ENCODE data around the gene GIMAP2.
A peak's percentile ranks its signal among the peaks of the same experiment; 100 is the strongest.

The GIMAP2 gene

DNA sequence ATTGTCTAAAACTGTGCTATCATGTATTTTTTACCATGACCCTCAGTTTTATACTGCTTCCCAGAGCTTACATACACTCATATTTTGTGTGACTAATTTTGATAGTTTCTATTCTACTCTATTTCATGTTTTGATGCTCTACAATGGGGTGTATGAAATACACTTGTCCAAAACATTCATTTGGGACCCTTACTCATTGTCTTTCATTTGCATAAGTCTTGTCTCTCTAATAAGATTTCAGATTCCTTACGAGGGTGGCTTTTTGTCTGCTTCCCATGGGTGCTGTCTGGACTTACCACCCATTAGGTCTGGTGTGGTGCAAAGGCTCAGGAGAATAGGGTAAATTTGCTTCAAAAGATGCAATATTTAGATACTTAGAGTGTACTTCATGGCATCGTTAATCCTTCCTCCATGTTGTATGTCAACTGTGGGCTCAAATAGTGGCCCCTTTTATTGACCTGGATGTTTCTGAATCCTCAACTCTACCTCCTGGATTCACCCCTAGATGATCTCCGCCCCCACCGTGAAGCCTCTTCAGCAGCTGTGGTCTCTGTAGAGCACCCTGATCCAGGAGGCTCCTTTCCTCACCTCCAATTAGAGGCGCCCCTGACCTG lies 48.1 kb downstream of the GIMAP2 start:
- DNase-seq (ENCODE audit: low spot score): no peak

GRCh38 chr7:150734254-150734653 lies 48.7 kb downstream of the GIMAP2 start:
- DNase-seq (ENCODE audit: low spot score): no peak

GRCh38 chr7:150735596-150736358 lies 50.3 kb downstream of the GIMAP2 start:
- no peak for DNase-seq (ENCODE audit: low spot score)

GRCh38 chr7:150736864-150737263 lies 51.4 kb downstream of the GIMAP2 start:
- no peak for DNase-seq (ENCODE audit: low spot score)

- DNase-seq (ENCODE audit: low spot score): no peak
These were observed 52.0 kb downstream of the GIMAP2 start, which contains the start of gene GIMAP5 for GRCh38 chr7:150737265-150738055. TSS of gene GIMAP5 (plus strand) at chr7:150737418. CDS start at chr7:150740885, 3,467 bp downstream.

DNA sequence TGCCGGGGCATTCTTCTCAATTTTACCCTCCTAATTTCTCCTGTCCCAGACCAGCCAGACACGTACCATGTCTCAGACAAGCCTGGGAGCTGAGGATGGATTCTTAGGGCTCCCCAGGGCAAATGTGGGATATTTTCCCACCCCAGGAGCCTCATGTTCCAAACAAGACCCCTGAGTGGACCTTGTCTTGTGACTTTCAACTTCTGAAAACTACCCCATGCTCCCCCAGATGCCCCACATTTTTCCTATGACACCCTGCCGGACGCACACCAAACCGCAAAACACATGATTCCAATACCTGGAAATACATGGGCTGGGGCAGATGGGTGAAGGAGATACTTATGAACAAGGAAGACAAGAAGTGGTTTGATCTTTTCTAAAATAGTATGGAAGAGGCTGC lies 52.6 kb downstream of the GIMAP2 start:
- no peak for DNase-seq (ENCODE audit: low spot score)

DNA sequence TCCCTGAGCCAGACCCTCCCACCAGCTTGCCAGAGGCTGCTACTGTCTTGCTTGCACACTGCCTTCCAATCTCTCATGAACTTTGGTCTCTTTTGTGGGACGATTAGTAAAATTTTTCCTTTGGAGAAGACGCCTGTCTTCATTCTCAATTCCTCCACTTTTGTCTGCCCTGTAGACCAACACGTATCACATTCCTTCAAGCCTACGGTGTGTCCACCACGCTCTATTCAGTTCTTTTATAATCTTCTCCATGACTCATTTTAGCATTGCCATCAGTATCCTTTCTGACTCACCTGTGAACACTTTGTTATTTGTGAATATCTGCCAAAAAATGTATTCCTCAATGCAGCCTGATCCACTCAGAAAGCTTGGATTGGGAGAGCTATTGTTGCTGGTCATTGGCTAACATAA lies 53.1 kb downstream of the GIMAP2 start:
- peak; percentile 73 for DNase-seq (ENCODE audit: low spot score)

- DNase-seq (ENCODE audit: low spot score): no peak
These were observed 53.5 kb downstream of the GIMAP2 start for GRCh38 chr7:150739033-150739432.

DNA sequence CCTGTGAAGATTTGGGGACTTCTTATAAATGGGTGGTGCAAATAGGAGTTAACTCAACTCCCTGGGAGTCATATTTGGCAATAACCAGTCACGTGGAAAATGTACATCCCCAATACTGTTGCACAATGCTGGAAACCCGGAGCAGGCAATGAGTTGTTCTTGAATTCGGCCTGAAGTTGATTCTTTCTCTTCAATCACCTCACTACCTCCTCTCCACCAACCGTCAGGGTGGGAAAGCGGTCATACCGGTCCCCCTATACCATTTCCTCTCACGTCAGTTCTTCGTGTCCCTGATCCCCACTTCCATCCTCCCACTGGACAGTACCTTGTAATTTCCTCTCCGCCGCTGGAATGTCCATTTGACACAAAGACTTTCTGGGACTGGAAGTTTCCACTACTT lies 54.5 kb downstream of the GIMAP2 start:
- DNase-seq (ENCODE audit: low spot score): no peak

DNA sequence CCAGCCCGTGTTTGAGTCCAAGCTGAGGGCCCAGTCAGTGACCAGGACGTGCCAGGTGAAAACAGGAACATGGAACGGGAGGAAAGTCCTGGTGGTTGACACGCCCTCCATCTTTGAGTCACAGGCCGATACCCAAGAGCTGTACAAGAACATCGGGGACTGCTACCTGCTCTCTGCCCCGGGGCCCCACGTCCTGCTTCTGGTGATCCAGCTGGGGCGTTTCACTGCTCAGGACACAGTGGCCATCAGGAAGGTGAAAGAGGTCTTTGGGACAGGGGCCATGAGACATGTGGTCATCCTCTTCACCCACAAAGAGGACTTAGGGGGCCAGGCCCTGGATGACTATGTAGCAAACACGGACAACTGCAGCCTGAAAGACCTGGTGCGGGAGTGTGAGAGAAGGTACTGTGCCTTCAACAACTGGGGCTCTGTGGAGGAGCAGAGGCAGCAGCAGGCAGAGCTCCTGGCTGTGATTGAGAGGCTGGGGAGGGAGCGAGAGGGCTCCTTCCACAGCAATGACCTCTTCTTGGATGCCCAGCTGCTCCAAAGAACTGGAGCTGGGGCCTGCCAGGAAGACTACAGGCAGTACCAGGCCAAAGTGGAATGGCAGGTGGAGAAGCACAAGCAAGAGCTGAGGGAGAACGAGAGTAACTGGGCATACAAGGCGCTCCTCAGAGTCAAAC lies 56.9 kb downstream of the GIMAP2 start:
- no peak for DNase-seq (ENCODE audit: low spot score)

Data from kidney tubule cell (primary cell).